Renal cortical epithelial cell (primary cell): ENCODE data around the gene GLT1D1. TPM values are rescaled to one million over a fixed set of nuclear protein-coding genes. Genes with fewer than 3 reads are reported as not detected.

ENCODE experiments used
- DNase-seq: peaks from one replicate; pipeline ENCODE4 v3.0.0-alpha.2; 2011; ENCODE audit warnings: low read depth
- total RNA-seq: library from RNA; depleted of rRNA; stranded (reverse); fragments of >200 nt; gene quantifications from 2 replicates; pipeline ENCODE4 v1.2.3, GENCODE V29; 2014

Gene GLT1D1
- total RNA-seq, 1 donor from 2014 or later, result not detected

GRCh38 chr12:129001826-129002225 is 148.5 kb downstream of the GLT1D1 start:
- DNase-seq, result no peak

- DNase-seq, result no peak
These were observed 149.1 kb downstream of the GLT1D1 start for GRCh38 chr12:129002427-129002826.

- no peak for DNase-seq
These were observed 152.1 kb downstream of the GLT1D1 start for GRCh38 chr12:129005416-129005815.

- no peak for DNase-seq
These were observed 152.6 kb downstream of the GLT1D1 start for GRCh38 chr12:129005829-129006228.

- no peak for DNase-seq
These were observed 156.8 kb downstream of the GLT1D1 start for GRCh38 chr12:129009833-129010622.

GRCh38 chr12:129016159-129016558 is 162.9 kb downstream of the GLT1D1 start:
- no peak for DNase-seq

GRCh38 chr12:129025055-129025454 is 171.8 kb downstream of the GLT1D1 start:
- DNase-seq, result no peak

- DNase-seq, result no peak
These were observed 175.6 kb downstream of the GLT1D1 start for GRCh38 chr12:129028844-129029243.

Other genes starting within 250 kb of the GLT1D1 start
- gene SLC15A4, start 29.5 kb upstream of the GLT1D1 start, total RNA-seq, result 65.9 and 113 TPM in 2 replicates